H1 (cell line): ENCODE measurements around the gene CLN6. TPM values are rescaled to one million over a fixed set of nuclear protein-coding genes. Genes with fewer than 3 reads are reported as not detected.

ENCODE experiments used
- CTCF ChIA-PET: fragments of 300-600 bp; sonication (Branson Sonifier 250); formaldehyde crosslinking; loops from one replicate; lab custom pipeline; 2021; ENCODE audit not compliant: partially characterized antibody; lab: Charles Lee
- POLR2A ChIA-PET: fragments of 300-600 bp; sonication (Branson Sonifier 250); formaldehyde crosslinking; loops from one replicate; lab custom pipeline; 2021; ENCODE audit warnings: inconsistent platforms; ENCODE audit not compliant: partially characterized antibody; lab: Charles Lee
- DNase-seq, 2 experiments: peaks; one replicate each; pipeline versions ENCODE4 v3.0.0 to v3.0.0-alpha.2; 2010 to 2022; ENCODE audit warnings: low spot score in 2 of 2, low read depth in 1 of 2, mixed read lengths in 1 of 2
- FAIRE-seq: peaks from 2 replicates; lab custom pipeline; 2011; peaks lifted over from hg19 to GRCh38; lab: Jason Lieb, UNC
- H2AFZ ChIP-seq: 2 replicates; pipeline ENCODE4 v1.8.1; 2012; ENCODE audit warnings: low read length, inconsistent platforms
- H2AK5ac ChIP-seq: 2 replicates; pipeline ENCODE4 v1.6.1; 2013; ENCODE audit warnings: low read depth, low read length
- H2BK120ac ChIP-seq: replicated peaks from 2 replicates; pipeline ENCODE3; 2013; ENCODE audit warnings: low read depth, low read length, inconsistent platforms
- H2BK12ac ChIP-seq: 2 replicates; pipeline ENCODE4 v1.6.1; 2013; ENCODE audit warnings: low read depth, low read length
- H2BK15ac ChIP-seq: 2 replicates; pipeline ENCODE4 v1.6.1; 2013; ENCODE audit warnings: low read length
- H2BK20ac ChIP-seq: 2 replicates; pipeline ENCODE4 v1.6.1; 2013; ENCODE audit warnings: low read length
- H2BK5ac ChIP-seq: 2 replicates; pipeline ENCODE4 v1.6.1; 2013; ENCODE audit warnings: low read depth, low read length
- H3K14ac ChIP-seq: 2 replicates; pipeline ENCODE4 v1.6.1; 2013; ENCODE audit warnings: inconsistent platforms; ENCODE audit not compliant: insufficient read length
- H3K18ac ChIP-seq: 2 replicates; pipeline ENCODE4 v1.6.1; 2013; ENCODE audit warnings: low read length; ENCODE audit errors: extremely low read depth
- H3K23ac ChIP-seq: 2 replicates; pipeline ENCODE4 v1.6.1; 2013; ENCODE audit warnings: inconsistent platforms; ENCODE audit not compliant: insufficient read length
- H3K23me2 ChIP-seq: 2 replicates; pipeline ENCODE4 v1.6.1; 2013; ENCODE audit warnings: low read depth, low read length
- H3K27ac ChIP-seq: 2 replicates; pipeline ENCODE4 v1.6.1; 2011; ENCODE audit warnings: low read depth, low read length, inconsistent platforms
- H3K27me3 ChIP-seq, 4 experiments: replicated peaks in 1 of 4; 1 replicate in 1 of 4; 2 replicates in 3 of 4; pipeline versions ENCODE4 v1.6.1 to v1.8.1; 2011 to 2013; ENCODE audit warnings: low read length in 3 of 4, mild to moderate bottlenecking in 3 of 4, inconsistent platforms in 2 of 4, mixed read lengths in 2 of 4, moderate library complexity in 1 of 4; ENCODE audit not compliant: control insufficient read depth in 3 of 4, insufficient read depth in 3 of 4; ENCODE audit errors: extremely low read depth in 1 of 4
- H3K36me3 ChIP-seq, 4 experiments: 2 replicates each; pipeline versions ENCODE4 v1.6.1 to v1.8.1; 2011 to 2013; ENCODE audit warnings: mild to moderate bottlenecking in 4 of 4, low read length in 3 of 4, moderate library complexity in 2 of 4, control low read depth in 1 of 4, inconsistent platforms in 1 of 4; ENCODE audit not compliant: insufficient read depth in 4 of 4, control insufficient read depth in 2 of 4
- H3K4ac ChIP-seq: replicated peaks from 2 replicates; pipeline ENCODE3; 2013; ENCODE audit warnings: low read length, low read depth, mixed read lengths, inconsistent platforms; ENCODE audit not compliant: insufficient read length
- H3K4me1 ChIP-seq, 4 experiments: replicated peaks in 1 of 4; 1 replicate in 1 of 4; 2 replicates in 3 of 4; pipeline versions ENCODE4 v1.6.1 to v1.8.1; 2011 to 2013; ENCODE audit warnings: low read length in 3 of 4, inconsistent platforms in 2 of 4, mixed read lengths in 1 of 4; ENCODE audit not compliant: insufficient read depth in 4 of 4, control insufficient read depth in 3 of 4
- H3K4me2 ChIP-seq, 2 experiments: 2 replicates each; pipeline versions ENCODE4 v1.6.1 to v1.8.1; 2011 to 2013; ENCODE audit warnings: low read depth in 2 of 2, low read length in 2 of 2, control low read depth in 1 of 2, inconsistent platforms in 1 of 2, mild to moderate bottlenecking in 1 of 2; ENCODE audit not compliant: insufficient read depth in 1 of 2
- H3K4me3 ChIP-seq, 4 experiments: fragments of 200-600, 300-600 bp in 1 of 4; sonication (generic), shearing (Covaris generic), sonication (Bioruptor Twin) in 1 of 4; 2 replicates each; pipeline versions ENCODE4 v1.5.1 to v1.8.1; 2011 to 2016; ENCODE audit warnings: low read length in 4 of 4, low read depth in 3 of 4, control low read depth in 2 of 4, inconsistent platforms in 2 of 4, mild to moderate bottlenecking in 2 of 4, mixed read lengths in 1 of 4, moderate library complexity in 1 of 4; ENCODE audit not compliant: insufficient read depth in 2 of 4; ENCODE audit errors: extremely low read depth in 1 of 4
- H3K56ac ChIP-seq: replicated peaks from 2 replicates; pipeline ENCODE3; 2013; ENCODE audit warnings: low read depth, mild to moderate bottlenecking, mixed read lengths, low read length, inconsistent platforms; ENCODE audit not compliant: insufficient read length
- H3K79me1 ChIP-seq: 2 replicates; pipeline ENCODE4 v1.6.1; 2013; ENCODE audit warnings: low read depth, low read length, control low read depth
- H3K79me2 ChIP-seq, 2 experiments: 2 replicates each; pipeline versions ENCODE4 v1.6.1 to v1.8.1; 2012 to 2013; ENCODE audit warnings: low read length in 2 of 2, mild to moderate bottlenecking in 2 of 2, inconsistent platforms in 1 of 2; ENCODE audit not compliant: insufficient read depth in 2 of 2, control insufficient read depth in 1 of 2
- H3K9ac ChIP-seq, 4 experiments: replicated peaks in 1 of 4; 1 replicate in 1 of 4; 2 replicates in 3 of 4; pipeline versions ENCODE4 v1.6.1 to v1.8.1; 2011 to 2013; ENCODE audit warnings: low read depth in 3 of 4, low read length in 3 of 4, control low read depth in 2 of 4, mild to moderate bottlenecking in 2 of 4, moderate library complexity in 2 of 4, inconsistent platforms in 1 of 4; ENCODE audit errors: extremely low read depth in 1 of 4
- H3K9me3 ChIP-seq, 2 experiments: 2 replicates each; pipeline versions ENCODE4 v1.6.1 to v1.8.1; 2012 to 2013; ENCODE audit warnings: mild to moderate bottlenecking in 2 of 2, moderate library complexity in 2 of 2, control low read depth in 1 of 2, inconsistent platforms in 1 of 2, low read depth in 1 of 2, low read length in 1 of 2, mixed read lengths in 1 of 2; ENCODE audit not compliant: insufficient read depth in 2 of 2
- H4K20me1 ChIP-seq, 2 experiments: replicated peaks in 1 of 2; 2 replicates each; pipeline versions ENCODE3 to v1.8.1; 2011 to 2013; ENCODE audit warnings: inconsistent platforms in 2 of 2, low read length in 2 of 2, mild to moderate bottlenecking in 1 of 2; ENCODE audit not compliant: insufficient read depth in 2 of 2, control insufficient read depth in 1 of 2
- H4K5ac ChIP-seq: 2 replicates; pipeline ENCODE4 v1.6.1; 2013; ENCODE audit warnings: low read length, low read depth, mixed read lengths, inconsistent platforms; ENCODE audit not compliant: insufficient read length
- H4K8ac ChIP-seq: 2 replicates; pipeline ENCODE4 v1.8.0; 2013; ENCODE audit warnings: mild to moderate bottlenecking, moderate library complexity, low read length, inconsistent platforms; ENCODE audit not compliant: insufficient read depth; ENCODE audit errors: extremely low read depth
- H4K91ac ChIP-seq: replicated peaks from 2 replicates; pipeline ENCODE3; 2013; ENCODE audit warnings: low read length, mixed read lengths, inconsistent platforms; ENCODE audit not compliant: insufficient read length
- BCL11A ChIP-seq, 2 experiments: IDR thresholded peaks; one replicate each; pipeline ENCODE4 v1.6.1; 2011; ENCODE audit warnings: low read depth in 2 of 2, low read length in 2 of 2, mild to moderate bottlenecking in 2 of 2
- FOSL1 ChIP-seq: IDR thresholded peaks from 2 replicates; pipeline ENCODE4 v1.6.1; 2011; ENCODE audit warnings: mild to moderate bottlenecking, low read depth, low read length, moderate library complexity; ENCODE audit not compliant: insufficient read depth
- GTF2F1 ChIP-seq: IDR thresholded peaks from 2 replicates; pipeline ENCODE4 v1.6.1; 2012; ENCODE audit warnings: low read depth, low read length, improper control_type of control experiment, borderline replicate concordance
- KDM4A ChIP-seq: IDR thresholded peaks from one replicate; pipeline ENCODE4 v1.7.1; 2012; ENCODE audit warnings: low read depth, mild to moderate bottlenecking, moderate library complexity, low read length, inconsistent platforms; ENCODE audit not compliant: severe bottlenecking
- KDM5A ChIP-seq: fragments of 200-600 bp; IDR thresholded peaks from 2 replicates; pipeline ENCODE4 v1.7.1; 2012; ENCODE audit warnings: mild to moderate bottlenecking, low read length, inconsistent platforms, mixed read lengths
- NANOG ChIP-seq: IDR thresholded peaks from 2 replicates; pipeline ENCODE4 v1.6.1; 2011; ENCODE audit warnings: low read length, low read depth, mild to moderate bottlenecking, inconsistent platforms; ENCODE audit not compliant: insufficient read depth, poor library complexity, severe bottlenecking
- NRF1 ChIP-seq: IDR thresholded peaks from 2 replicates; pipeline ENCODE4 v1.6.1; 2011; ENCODE audit warnings: mild to moderate bottlenecking, low read depth, low read length, improper control_type of control experiment
- POLR2A ChIP-seq, 2 experiments: IDR thresholded peaks; 1 replicate in 1 of 2; 2 replicates in 1 of 2; pipeline ENCODE4 v1.6.1; 2011; ENCODE audit warnings: low read depth in 2 of 2, low read length in 2 of 2, mild to moderate bottlenecking in 2 of 2; ENCODE audit errors: control extremely low read depth in 1 of 2
- SIRT6 ChIP-seq: IDR thresholded peaks from one replicate; pipeline ENCODE4 v1.7.1; 2012; ENCODE audit warnings: low read length, inconsistent platforms
- TEAD4 ChIP-seq: IDR thresholded peaks from 2 replicates; pipeline ENCODE4 v1.6.1; 2012; ENCODE audit warnings: low read depth, low read length, inconsistent platforms, mixed read lengths
- USF2 ChIP-seq: IDR thresholded peaks from 2 replicates; pipeline ENCODE4 v1.6.1; 2011; ENCODE audit warnings: low read length, improper control_type of control experiment
- YY1 ChIP-seq: IDR thresholded peaks from 2 replicates; pipeline ENCODE4 v1.6.1; 2011; ENCODE audit warnings: low read depth, mild to moderate bottlenecking, low read length
- WGBS, 2 experiments: shearing (Covaris generic) in 1 of 2; methylation state at CpG; one replicate each; pipeline versions ENCODE4 v1.1.6 to v1.1.7; 2013 to 2015; ENCODE audit warnings: low lambda C conversion rate in 2 of 2, mixed read lengths in 2 of 2, inconsistent platforms in 1 of 2, low coverage in 1 of 2, missing lambda C conversion rate in 1 of 2; ENCODE audit not compliant: insufficient replicate concordance in 2 of 2, insufficient coverage in 1 of 2, insufficient read length in 1 of 2; ENCODE audit errors: extremely low coverage in 1 of 2, missing lambda C conversion rate in 1 of 2; 5-methylcytosine and 5-hydroxymethylcytosine counted together
- polyA plus RNA-seq, 7 experiments: library from polyadenylated mRNA; depleted of rRNA in 3 of 7; stranded (reverse) in 5 of 7; unstranded in 2 of 7; fragments of >200 nt in 5 of 7; fragments of 200-250 nt in 2 of 7; gene quantifications; 1 replicate in 5 of 7; 2 replicates in 1 of 7; 4 replicates in 1 of 7; pipeline versions ENCODE4 v1.2.1 to v1.2.3, GENCODE V29; 2011 to 2013; ENCODE audit warnings: missing spikeins in 2 of 7, mixed read lengths in 2 of 7
- total RNA-seq: library from RNA; stranded (reverse); fragmentation: NEBNext Ultra II Directional; extraction: Animal tissue kit (Norgen Biotek cat#: 25700); gene quantifications from 2 replicates; pipeline ENCODE4 v1.2.1, GENCODE V29; 2021

The CLN6 gene
- total and polyA plus RNA-seq, 2 of the 8 experiments (the other 6 are each of a cell fraction or from before 2014, with no cell fraction given) = 60.0 to 137 TPM

GRCh38 chr15:68220967-68221366 is 8.6 kb downstream of the CLN6 start:
- FAIRE-seq (no peak), DNase-seq (no peak)
- CTCF ChIA-PET = interaction anchor here (0.7 to 2.4 kb wide), 5 partner anchors 10 to 672 kb away, joined by 3 to 13 read pairs (median 3); no protein-coding TSS in a partner anchor
- H2BK15ac ChIP-seq = no peak overlapping the region
- POLR2A ChIA-PET = interaction anchor here (0.8 to 1.2 kb wide), 2 partner anchors 10 to 266 kb away, joined by 3 read pairs; no protein-coding TSS in a partner anchor
- H3K36me3 ChIP-seq = peaks cover 3 to 31% (median 17%) of the 10 kb centered on the region in 4 experiments; a peak in 7 of 8 replicates
- no peaks in the 10 kb centered on the region for H3K27me3 ChIP-seq
- H3K56ac ChIP-seq = no peak overlapping the region
- 100% methylated on average over 5 of the region's 6 CpGs; no CpG with 5 or more reads in 1 of the 2 experiments for WGBS, 2 experiments
- no peak overlapping the region for H2AK5ac ChIP-seq
- H3K23me2 ChIP-seq = no peaks in the 10 kb centered on the region
- no peak overlapping the region for H2BK12ac ChIP-seq
- H4K91ac ChIP-seq = no peak overlapping the region
- H3K18ac ChIP-seq = no peak overlapping the region
- no peak overlapping the region for H3K14ac ChIP-seq
- no peak overlapping the region for H3K4me3 ChIP-seq
- H2BK120ac ChIP-seq = no peak overlapping the region
- H2AFZ ChIP-seq = no peak overlapping the region
- no peak overlapping the region for H2BK5ac ChIP-seq
- no peak overlapping the region for H3K23ac ChIP-seq
- no peaks in the 10 kb centered on the region for H3K4me1 ChIP-seq
- H3K4ac ChIP-seq = no peak overlapping the region
- TF ChIP-seq POLR2A (IDR thresholded peaks at IDR 0.05; ENCODE audit: control extremely low read depth in 1 of 2, low read depth in 2 of 2, low read length in 2 of 2) (no peak), USF2 (no peak), TEAD4 (no peak), SIRT6 (no peak), KDM5A (no peak), GTF2F1 (no peak), YY1 (no peak), KDM4A (no peak), BCL11A (IDR thresholded peaks at IDR 0.05; ENCODE audit: low read depth in 2 of 2, low read length in 2 of 2) (no peak), NRF1 (no peak), NANOG (no peak), FOSL1 (no peak)
- no peak overlapping the region for H3K9ac ChIP-seq
- H3K9me3 ChIP-seq = peaks cover 0 to 15% of the 10 kb centered on the region in 2 experiments; a peak in 2 of 4 replicates
- H3K4me2 ChIP-seq = no peak overlapping the region
- no peak overlapping the region for H4K8ac ChIP-seq
- H2BK20ac ChIP-seq = no peak overlapping the region
- peaks cover 22 to 77% of the 10 kb centered on the region in 2 experiments for H3K79me2 ChIP-seq
- H3K79me1 ChIP-seq = peaks cover 25% of the 10 kb centered on the region
- no peak overlapping the region for H4K5ac ChIP-seq
- H4K20me1 ChIP-seq = peaks cover 0 to 13% of the 10 kb centered on the region in 2 experiments
- H3K27ac ChIP-seq = no peak overlapping the region
